Hypothalamus (tissue), 51 donors: ENCODE data around the gene RAPGEF4.
"Not testable (repeated sequence)": the region's sequence is repeated elsewhere in the genome, so short reads cannot be mapped to it uniquely, and the experiment has no call there.

Experiments used
- DNase-seq, 51 donors: peaks; one replicate each; lab custom pipeline; 2025; lab: John Stamatoyannopoulos, UW

The RAPGEF4 gene

GRCh38 chr2:173023718-173024117 lies 288.1 kb downstream of the RAPGEF4 start:
- DNase-seq: no peak

DNA sequence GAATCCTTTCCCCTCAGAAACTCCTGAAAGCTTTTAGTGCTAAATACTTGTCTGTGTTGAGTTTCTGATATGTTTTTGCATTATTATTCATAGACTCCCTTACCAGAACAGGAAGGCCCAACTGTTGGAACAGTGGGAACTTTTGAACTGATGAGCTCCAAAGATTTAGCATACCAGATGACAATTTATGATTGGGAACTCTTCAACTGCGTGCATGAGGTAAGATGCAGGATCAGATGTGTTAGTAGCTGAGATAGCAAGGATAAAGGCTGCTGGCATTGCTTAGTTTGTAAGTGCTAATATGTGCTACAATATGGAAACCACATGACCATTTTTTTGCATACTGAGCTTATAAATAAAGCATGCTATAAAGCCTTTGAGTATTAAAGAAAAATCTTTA lies 290.8 kb downstream of the RAPGEF4 start:
- DNase-seq: no peak

GRCh38 chr2:173027181-173028128 lies 291.8 kb downstream of the RAPGEF4 start:
- DNase-seq: peak in 44 of 51 donors; percentile 5 to 90 (median 48)

DNA sequence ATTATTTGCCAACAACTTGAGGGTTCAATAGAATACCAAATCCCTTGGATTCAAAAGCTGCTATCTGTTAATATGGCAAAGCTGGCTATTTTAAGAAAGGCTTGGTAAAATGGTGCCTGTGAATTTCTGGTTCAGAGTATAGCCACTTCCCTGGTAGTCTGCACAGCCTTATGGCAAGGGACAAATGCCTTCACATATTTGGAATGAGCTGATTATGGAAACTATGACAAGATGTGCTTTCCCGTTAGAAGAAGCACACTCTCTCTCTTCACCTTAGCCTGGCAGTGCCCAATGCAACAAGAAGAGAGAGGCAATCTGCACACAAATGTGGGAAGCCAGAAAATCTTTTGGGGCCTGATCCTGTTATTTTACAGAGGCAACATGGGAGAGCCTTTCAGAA lies 292.5 kb downstream of the RAPGEF4 start:
- DNase-seq: no peak

DNA sequence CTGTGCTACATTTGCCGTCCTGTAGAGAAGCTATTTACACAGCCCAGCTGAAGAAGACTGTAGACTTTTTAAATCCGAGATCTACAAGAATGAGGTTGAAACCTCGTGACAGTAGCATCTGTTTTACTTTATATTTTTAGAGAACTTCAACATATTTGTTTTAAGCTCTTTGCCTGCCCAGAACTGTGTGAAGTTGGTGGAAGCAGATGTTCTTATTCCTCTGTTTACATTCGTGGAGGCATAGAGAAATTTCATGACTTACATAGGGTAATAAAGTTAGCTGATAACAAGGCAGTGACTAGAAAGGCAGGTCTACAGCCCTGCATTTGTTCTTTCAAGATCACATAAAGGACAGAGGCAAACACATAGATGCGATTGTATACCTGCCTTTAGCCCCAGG lies 293.0 kb downstream of the RAPGEF4 start:
- no peak for DNase-seq

DNA sequence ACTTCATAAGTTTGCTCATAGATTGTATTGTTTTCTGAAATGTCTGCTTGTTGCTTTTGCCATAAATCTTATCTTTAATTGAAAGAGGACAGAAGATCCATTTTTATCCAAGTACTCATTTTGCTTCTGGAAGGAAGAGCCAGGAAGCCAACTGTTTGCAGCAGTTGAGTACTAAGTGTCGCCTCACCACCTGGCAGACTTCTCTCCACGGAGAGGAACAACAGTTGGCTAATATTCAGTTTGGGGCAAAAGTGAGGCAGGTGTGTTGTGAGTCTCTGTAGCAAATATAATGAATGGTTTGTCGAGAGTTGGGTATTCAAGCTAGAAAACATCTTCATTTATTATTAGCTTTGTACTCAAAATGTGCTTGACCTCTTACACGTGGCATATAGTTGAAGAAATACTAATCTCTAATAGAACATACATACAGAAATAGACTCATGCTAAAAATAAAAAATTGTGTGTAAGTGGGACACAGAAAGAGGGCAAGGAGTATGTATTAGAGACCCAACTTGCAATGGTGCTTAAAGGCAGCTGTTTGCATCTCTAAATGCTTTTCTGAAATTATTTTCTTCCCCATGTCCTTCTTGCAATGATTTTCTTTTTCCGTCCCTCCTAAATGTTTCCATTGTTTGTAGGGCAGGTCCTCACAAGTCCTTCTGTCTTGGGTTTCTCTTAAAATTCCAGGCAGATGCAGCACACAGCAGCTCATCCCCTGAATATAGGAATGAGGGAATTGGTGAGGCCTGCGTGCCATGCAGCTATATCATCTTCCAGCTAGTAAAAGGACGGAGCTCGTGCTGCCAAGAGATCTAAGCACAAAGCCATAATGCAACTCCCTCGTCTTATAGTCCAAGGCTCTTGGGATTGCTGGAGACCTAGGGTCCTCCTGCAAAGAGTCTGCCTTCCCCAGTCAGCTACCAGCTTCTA lies 295.2 kb downstream of the RAPGEF4 start:
- no peak for DNase-seq

DNA sequence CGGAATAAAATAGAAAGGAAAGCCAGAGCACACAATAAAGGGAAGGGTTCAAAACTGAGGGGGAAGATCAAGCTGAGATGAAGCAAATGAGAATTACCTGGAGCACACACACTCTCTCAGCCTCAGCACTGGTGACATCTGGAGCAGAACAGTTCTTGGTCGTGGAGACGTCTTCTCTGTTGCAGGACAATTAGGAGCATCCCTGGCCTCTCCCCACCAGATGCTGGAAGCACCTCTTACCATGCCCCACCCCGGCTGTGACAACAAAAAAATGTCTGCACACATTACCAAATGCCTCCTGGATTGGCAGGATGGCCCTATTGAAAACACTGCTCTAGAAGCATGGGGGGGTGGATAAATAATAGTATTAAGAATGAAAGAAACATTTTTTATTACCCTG lies 296.4 kb downstream of the RAPGEF4 start:
- no peak for DNase-seq

DNA sequence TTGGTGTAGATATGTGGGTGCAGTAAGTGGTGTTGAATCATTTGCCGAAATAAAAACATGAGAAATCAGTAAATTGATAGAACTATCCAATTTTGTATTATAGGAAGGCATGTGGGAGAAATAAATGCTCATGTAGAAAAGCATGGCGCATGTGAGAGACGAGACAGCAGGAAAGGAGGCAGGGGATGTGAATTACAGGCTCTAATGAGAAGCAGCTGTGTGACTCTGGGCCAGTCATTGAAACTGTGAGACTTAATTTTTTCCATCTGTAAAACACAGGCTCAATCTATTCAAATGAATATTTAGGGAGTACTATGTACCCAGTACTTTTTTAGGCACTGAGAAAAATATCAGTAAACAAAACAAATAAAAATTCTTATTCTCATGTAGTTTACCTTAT lies 297.4 kb downstream of the RAPGEF4 start:
- DNase-seq: no peak

DNA sequence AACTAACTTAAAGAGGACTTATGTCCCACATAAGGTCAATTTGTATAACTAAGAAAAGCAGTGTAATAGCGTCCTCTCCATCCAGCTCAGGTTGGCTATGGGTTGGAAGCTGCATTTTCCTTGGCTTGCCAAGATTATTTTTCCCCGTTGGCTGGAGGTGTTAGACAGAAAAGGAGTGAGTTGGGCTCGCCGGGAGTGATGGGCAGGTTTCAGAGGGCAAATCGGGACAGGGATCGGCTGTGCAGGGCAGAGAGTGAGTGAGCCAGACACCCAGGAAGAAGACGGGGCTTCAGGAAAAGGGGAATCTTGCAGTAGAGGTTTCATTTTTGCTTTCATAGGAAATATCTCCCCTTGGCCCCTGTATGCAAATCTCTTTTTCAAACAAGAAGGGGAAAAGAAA lies 298.5 kb downstream of the RAPGEF4 start:
- DNase-seq: no peak

GRCh38 chr2:173037245-173038120 lies 301.8 kb downstream of the RAPGEF4 start:
- DNase-seq: no peak

- not testable (repeated sequence) for DNase-seq
These were observed 302.6 kb downstream of the RAPGEF4 start for GRCh38 chr2:173038257-173038656.

GRCh38 chr2:173040729-173041128 lies 305.1 kb downstream of the RAPGEF4 start:
- DNase-seq: no peak

DNA sequence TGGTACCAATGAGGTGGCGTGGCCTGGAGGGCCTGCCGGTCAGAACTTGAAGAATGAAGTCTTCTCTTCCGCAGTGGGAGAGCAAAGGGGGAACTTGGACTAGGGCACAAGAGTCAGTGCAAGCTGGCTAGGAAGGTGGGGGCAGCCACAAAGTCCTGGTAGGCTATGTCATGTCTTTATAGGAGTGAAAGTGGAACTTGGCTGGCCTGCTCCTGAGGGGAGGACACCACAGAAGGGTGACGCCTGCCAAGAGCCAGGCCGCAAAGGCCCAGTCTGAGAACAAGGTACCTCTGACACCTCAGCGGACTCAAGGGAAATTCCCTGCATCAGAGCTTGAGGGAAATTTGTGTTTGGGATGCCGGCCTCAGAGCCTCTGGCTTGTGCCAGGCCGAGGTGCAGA lies 307.8 kb downstream of the RAPGEF4 start:
- DNase-seq: peak in 8 of 51 donors; percentile 3 to 41 (median 16)

DNA sequence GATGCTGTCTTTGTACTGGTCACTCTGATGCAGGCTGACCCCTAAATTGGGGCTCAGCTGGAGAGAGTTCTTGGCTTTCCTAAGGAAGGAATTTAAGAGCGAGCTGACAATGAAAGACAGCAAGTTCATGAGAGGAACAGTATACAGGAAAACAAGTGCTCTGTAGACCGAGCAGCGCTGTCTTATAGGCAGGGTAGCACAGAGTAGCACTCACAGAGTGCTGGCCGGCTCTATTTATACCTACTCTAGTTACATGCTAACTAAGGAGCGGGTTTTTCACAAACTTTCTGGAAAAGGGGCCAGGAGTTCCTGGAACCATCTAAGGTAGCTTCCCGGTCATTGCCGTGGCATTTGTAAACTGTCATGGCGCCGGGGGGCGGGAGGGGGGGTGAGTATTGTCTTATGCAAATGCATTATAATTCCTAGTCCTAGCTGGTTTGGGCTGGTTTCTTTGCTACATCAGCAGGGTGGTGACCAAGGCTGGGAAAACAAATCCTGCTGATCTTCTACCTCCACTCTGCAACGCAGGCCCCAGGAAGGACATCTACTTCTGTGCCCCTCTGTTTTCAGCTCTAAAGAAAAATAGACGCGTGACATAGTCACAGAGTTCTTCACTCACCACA lies 308.4 kb downstream of the RAPGEF4 start:
- no peak for DNase-seq

DNA sequence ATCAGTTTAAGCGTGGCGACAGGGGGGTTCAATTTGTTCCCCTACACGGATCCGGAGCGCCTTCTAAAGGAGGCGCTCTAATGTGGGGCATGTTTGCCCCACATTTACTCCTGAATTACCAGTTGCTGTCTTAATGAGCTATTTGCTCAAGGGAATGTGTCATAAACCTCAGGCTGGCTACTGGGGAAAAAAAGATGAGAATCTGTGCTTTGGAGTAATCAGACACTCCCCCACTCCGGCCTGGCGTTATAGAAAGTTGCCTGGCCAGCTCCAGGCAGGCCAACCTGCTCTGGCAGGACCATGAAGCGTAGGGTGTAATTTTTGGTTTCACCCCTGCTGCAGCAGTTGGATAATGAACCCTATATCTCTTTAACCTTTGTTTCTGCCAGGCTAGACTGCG lies 309.0 kb downstream of the RAPGEF4 start:
- no peak for DNase-seq

- no peak for DNase-seq
These were observed 309.5 kb downstream of the RAPGEF4 start for GRCh38 chr2:173045181-173045580.

- no peak for DNase-seq
These were observed 312.9 kb downstream of the RAPGEF4 start for GRCh38 chr2:173048522-173048896.

DNA sequence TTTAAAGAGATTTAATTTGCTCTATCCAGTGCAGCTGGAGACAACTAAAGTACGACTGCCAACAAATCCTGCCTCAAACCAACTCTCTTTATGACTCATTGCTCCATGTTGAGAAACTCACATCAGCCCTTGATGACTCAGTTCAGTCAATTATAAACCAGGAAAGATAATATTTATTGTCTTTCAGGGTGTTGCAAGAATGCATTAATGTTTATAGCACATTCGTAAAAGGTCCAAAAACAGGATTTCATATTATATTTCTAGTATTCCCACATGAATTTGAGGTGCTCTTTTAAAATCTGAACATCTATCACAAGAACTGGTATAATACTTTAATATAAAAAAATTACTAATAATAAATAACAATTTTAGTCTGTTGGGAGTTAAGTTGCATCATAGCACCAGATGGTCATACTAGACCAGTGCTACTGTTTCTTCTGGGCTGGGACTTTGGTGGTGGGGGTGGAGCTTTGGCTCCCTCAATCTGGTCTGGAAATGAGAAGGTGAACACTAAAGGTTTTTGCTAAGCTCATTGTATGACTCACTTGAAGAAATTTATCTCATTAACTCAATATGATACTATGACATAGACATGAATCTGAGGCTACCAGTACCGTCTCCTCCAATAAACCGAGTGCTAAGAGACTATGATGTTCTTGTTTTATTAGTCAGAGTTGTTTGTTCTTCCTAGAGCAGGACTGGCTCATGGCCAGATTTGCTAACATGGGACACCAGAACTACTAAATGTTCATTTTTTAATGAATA lies 313.4 kb downstream of the RAPGEF4 start:
- DNase-seq: peak in 1 of 51 donors; percentile 8

GRCh38 chr2:173049831-173050230 lies 314.2 kb downstream of the RAPGEF4 start:
- no peak for DNase-seq
